Fibroblast of skin of right biceps (primary cell): ENCODE results near the gene KIAA2012.
A peak's percentile ranks its signal among the peaks of the same experiment; 100 is the strongest.

ENCODE experiments used
- DNase-seq: peaks from one replicate; pipeline ENCODE4 v3.0.0-alpha.2; 2013

Gene KIAA2012

GRCh38 chr2:202088777-202089176, 15.7 kb downstream of the KIAA2012 start:
- DNase-seq = no peak

GRCh38 chr2:202090530-202090929, 17.5 kb downstream of the KIAA2012 start:
- no peak for DNase-seq

GRCh38 chr2:202091476-202091875, 18.4 kb downstream of the KIAA2012 start:
- DNase-seq = no peak

GRCh38 chr2:202094426-202094986, 21.5 kb downstream of the KIAA2012 start:
- no peak for DNase-seq

- DNase-seq = no peak
Observed at GRCh38 chr2:202095235-202095634, 22.2 kb downstream of the KIAA2012 start.

GRCh38 chr2:202096736-202097135, 23.7 kb downstream of the KIAA2012 start:
- peak; percentile 92 for DNase-seq

GRCh38 chr2:202098291-202098690, 25.2 kb downstream of the KIAA2012 start:
- no peak for DNase-seq

- DNase-seq = no peak
Observed at GRCh38 chr2:202099515-202099914, 26.5 kb downstream of the KIAA2012 start.

- DNase-seq = no peak
Observed at GRCh38 chr2:202100176-202100575, 27.1 kb downstream of the KIAA2012 start.

- no peak for DNase-seq
Observed at GRCh38 chr2:202101026-202101579, 28.0 kb downstream of the KIAA2012 start.

- no peak for DNase-seq
Observed at GRCh38 chr2:202102425-202103000, 29.5 kb downstream of the KIAA2012 start.

- peak; percentile 62 for DNase-seq
Observed at GRCh38 chr2:202104286-202104870, 31.3 kb downstream of the KIAA2012 start.

GRCh38 chr2:202105025-202105424, 32.0 kb downstream of the KIAA2012 start:
- DNase-seq = no peak

GRCh38 chr2:202108345-202108744, 35.3 kb downstream of the KIAA2012 start:
- no peak for DNase-seq

GRCh38 chr2:202109139-202109736, 36.2 kb downstream of the KIAA2012 start:
- no peak for DNase-seq

GRCh38 chr2:202109737-202110184, 36.7 kb downstream of the KIAA2012 start:
- DNase-seq = peak; percentile 86

GRCh38 chr2:202110491-202110890, 37.4 kb downstream of the KIAA2012 start:
- DNase-seq = no peak

GRCh38 chr2:202112041-202112440, 39.0 kb downstream of the KIAA2012 start:
- no peak for DNase-seq

GRCh38 chr2:202113571-202114142, 40.6 kb downstream of the KIAA2012 start:
- DNase-seq = peak; percentile 88

- no peak for DNase-seq
Observed at GRCh38 chr2:202114291-202114690, 41.2 kb downstream of the KIAA2012 start.

GRCh38 chr2:202114795-202115194, 41.7 kb downstream of the KIAA2012 start:
- DNase-seq = no peak

GRCh38 chr2:202115479-202115971, 42.5 kb downstream of the KIAA2012 start:
- peak; percentile 89 for DNase-seq

GRCh38 chr2:202116691-202117090, 43.6 kb downstream of the KIAA2012 start:
- no peak for DNase-seq
